Fibroblast of mammary gland (primary cell): Measurements from ENCODE around the gene ARHGAP26.

ENCODE experiments used
- DNase-seq: peaks from one replicate; pipeline ENCODE4 v3.0.0-alpha.2; 2010; ENCODE audit warnings: low read depth
- H3K4me3 ChIP-seq: 2 replicates; pipeline ENCODE4 v1.5.1; 2011; ENCODE audit warnings: low read depth, mild to moderate bottlenecking, low read length, moderate library complexity; ENCODE audit not compliant: control insufficient read depth
- CTCF ChIP-seq: conservative IDR thresholded peaks from 2 replicates; pipeline ENCODE4 v1.5.1; 2011; ENCODE audit warnings: low read depth, low read length, inconsistent platforms; ENCODE audit not compliant: control insufficient read depth, insufficient read depth

Gene ARHGAP26

GRCh38 chr5:142792865-142793232 lies 22.7 kb downstream of the ARHGAP26 start:
- no peak for DNase-seq
- TF ChIP-seq CTCF: no peak
- H3K4me3 ChIP-seq: no peak overlapping the region

- no peak overlapping the region for H3K4me3 ChIP-seq
- no peak for DNase-seq
- TF ChIP-seq CTCF: no peak
Observed at GRCh38 chr5:142794537-142794936, 24.4 kb downstream of the ARHGAP26 start.

- TF ChIP-seq CTCF: no peak
- no peak overlapping the region for H3K4me3 ChIP-seq
- no peak for DNase-seq
Observed at GRCh38 chr5:142795251-142795650, 25.1 kb downstream of the ARHGAP26 start.

GRCh38 chr5:142796492-142797109 lies 26.4 kb downstream of the ARHGAP26 start:
- TF ChIP-seq CTCF: no peak
- no peak overlapping the region for H3K4me3 ChIP-seq
- DNase-seq: no peak

- no peak overlapping the region for H3K4me3 ChIP-seq
Observed at GRCh38 chr5:142797420-142797819, 27.2 kb downstream of the ARHGAP26 start.

DNA sequence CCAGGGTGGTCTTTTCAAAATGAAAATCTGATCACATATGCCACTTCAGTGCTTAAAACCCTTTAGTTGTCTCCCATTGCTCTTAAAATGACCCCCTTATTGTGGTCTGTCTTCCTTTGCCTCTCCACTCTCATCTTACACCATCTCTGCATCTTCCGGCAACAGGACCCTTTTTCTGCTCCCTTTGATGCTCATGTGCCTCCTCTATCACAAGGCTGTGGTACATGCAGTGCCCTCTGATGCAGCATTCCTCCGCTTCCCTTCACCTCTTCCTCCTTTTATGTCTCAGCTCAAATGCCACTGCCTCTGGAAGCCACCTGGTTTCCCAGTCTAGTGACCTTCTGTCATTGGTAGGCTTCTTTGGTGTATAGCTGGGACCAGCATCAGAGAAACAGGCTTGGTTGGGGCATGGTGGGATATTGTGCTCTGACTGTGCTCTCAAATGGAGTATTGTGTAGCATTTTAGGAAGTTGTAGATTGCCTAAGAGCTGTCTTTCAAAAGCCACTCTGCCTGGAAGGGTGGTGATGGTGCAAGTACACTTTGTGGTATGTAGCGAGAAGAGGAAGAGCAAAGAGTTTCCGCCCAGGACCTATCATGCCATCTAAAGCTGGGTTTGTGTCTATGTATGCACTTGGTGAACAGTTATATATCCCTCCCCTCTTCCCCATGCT lies 28.1 kb downstream of the ARHGAP26 start:
- no peak for TF ChIP-seq CTCF
- DNase-seq: no peak
- H3K4me3 ChIP-seq: no peak overlapping the region

More at GRCh38 chr5:142797420-142797819, 27.2 kb downstream of the ARHGAP26 start:
- TF ChIP-seq CTCF: no peak
- no peak for DNase-seq
